Natural killer cell (primary cell): ENCODE measurements around the gene SPOCD1. TPM values are rescaled to one million over a fixed set of nuclear protein-coding genes. Genes with fewer than 3 reads are reported as not detected.

Experiments used
- ATAC-seq, 3 donors: fragments of 150-1000 bp in 2 of 3; fragments of 200-7000 bp in 1 of 3; cut with Tn5 transposase; 1 replicate in 1 of 3; 2 replicates in 2 of 3; pipeline ENCODE4 v1.10.0; 2021; ENCODE audit warnings: mild to moderate bottlenecking in 2 of 3, moderate library complexity in 2 of 3
- DNase-seq, 2 donors: peaks; one replicate each; pipeline versions ENCODE4 v3.0.0 to v3.0.0-alpha.2; 2013 to 2021; ENCODE audit warnings: mixed read lengths in 1 of 2
- H3K27ac ChIP-seq: one replicate; pipeline ENCODE4 v1.5.1; 2013; ENCODE audit warnings: mild to moderate bottlenecking, low read length
- H3K27me3 ChIP-seq: one replicate; pipeline ENCODE4 v1.6.1; 2013; ENCODE audit warnings: low read length; ENCODE audit not compliant: control insufficient read depth, insufficient read depth
- H3K36me3 ChIP-seq: one replicate; pipeline ENCODE4 v1.6.1; 2013; ENCODE audit warnings: low read length; ENCODE audit not compliant: control insufficient read depth, insufficient read depth
- H3K4me1 ChIP-seq: one replicate; pipeline ENCODE4 v1.6.1; 2013; ENCODE audit warnings: low read length; ENCODE audit not compliant: control insufficient read depth, insufficient read depth
- H3K4me3 ChIP-seq: one replicate; pipeline ENCODE4 v1.5.1; 2013; ENCODE audit warnings: low read length
- H3K9me3 ChIP-seq: one replicate; pipeline ENCODE4 v1.6.1; 2013; ENCODE audit warnings: low read length; ENCODE audit not compliant: control insufficient read depth, insufficient read depth
- H3K27ac Mint-ChIP-seq, 2 donors: one replicate each; pipeline ENCODE4 v1.8.0; 2022; ENCODE audit warnings: mild to moderate bottlenecking in 2 of 2, mixed read lengths in 2 of 2, moderate library complexity in 1 of 2
- H3K27me3 Mint-ChIP-seq, 2 donors: one replicate each; pipeline ENCODE4 v1.8.0; 2022; ENCODE audit warnings: low read depth in 2 of 2, mixed read lengths in 2 of 2
- H3K36me3 Mint-ChIP-seq: one replicate; pipeline ENCODE4 v1.8.0; 2022; ENCODE audit warnings: mixed read lengths
- H3K4me1 Mint-ChIP-seq, 2 donors: one replicate each; pipeline ENCODE4 v1.8.0; 2022; ENCODE audit warnings: mixed read lengths in 2 of 2
- H3K4me3 Mint-ChIP-seq: one replicate; pipeline ENCODE4 v1.8.0; 2022; ENCODE audit warnings: mild to moderate bottlenecking, moderate library complexity, mixed read lengths
- H3K9me3 Mint-ChIP-seq, 2 donors: one replicate each; pipeline ENCODE4 v1.8.0; 2022; ENCODE audit warnings: mixed read lengths in 2 of 2
- WGBS: methylation state at CpG from one replicate; pipeline ENCODE4 v1.1.7; 2013; ENCODE audit warnings: missing lambda C conversion rate; ENCODE audit not compliant: insufficient coverage; 5-methylcytosine and 5-hydroxymethylcytosine counted together
- intact Hi-C: fragments of 100-400 bp; cut with micrococcal nuclease; formaldehyde crosslinking; loops from one replicate; pipeline ENCODE4 v1.14.2; 2022
- total RNA-seq, 4 donors: library from RNA; stranded (reverse); fragments of 120-200 nt in 1 of 4; gene quantifications; one replicate each; pipeline versions ENCODE4 v1.2.3 to v1.2.4, GENCODE V29; 2013 to 2022
- TF ChIP-seq, protein P1 (sequence below): fragments of 200-600 bp; IDR thresholded peaks from one replicate; pipeline ENCODE4 v1.8.0; 2022; ENCODE audit warnings: antibody characterized with exemption

SPOCD1 gene
- total RNA-seq, 3 donors from 2014 or later (not counting 1 experiment from before 2014, with no cell fraction given): 0.54 to 0.68 TPM; not detected in 1

DNA sequence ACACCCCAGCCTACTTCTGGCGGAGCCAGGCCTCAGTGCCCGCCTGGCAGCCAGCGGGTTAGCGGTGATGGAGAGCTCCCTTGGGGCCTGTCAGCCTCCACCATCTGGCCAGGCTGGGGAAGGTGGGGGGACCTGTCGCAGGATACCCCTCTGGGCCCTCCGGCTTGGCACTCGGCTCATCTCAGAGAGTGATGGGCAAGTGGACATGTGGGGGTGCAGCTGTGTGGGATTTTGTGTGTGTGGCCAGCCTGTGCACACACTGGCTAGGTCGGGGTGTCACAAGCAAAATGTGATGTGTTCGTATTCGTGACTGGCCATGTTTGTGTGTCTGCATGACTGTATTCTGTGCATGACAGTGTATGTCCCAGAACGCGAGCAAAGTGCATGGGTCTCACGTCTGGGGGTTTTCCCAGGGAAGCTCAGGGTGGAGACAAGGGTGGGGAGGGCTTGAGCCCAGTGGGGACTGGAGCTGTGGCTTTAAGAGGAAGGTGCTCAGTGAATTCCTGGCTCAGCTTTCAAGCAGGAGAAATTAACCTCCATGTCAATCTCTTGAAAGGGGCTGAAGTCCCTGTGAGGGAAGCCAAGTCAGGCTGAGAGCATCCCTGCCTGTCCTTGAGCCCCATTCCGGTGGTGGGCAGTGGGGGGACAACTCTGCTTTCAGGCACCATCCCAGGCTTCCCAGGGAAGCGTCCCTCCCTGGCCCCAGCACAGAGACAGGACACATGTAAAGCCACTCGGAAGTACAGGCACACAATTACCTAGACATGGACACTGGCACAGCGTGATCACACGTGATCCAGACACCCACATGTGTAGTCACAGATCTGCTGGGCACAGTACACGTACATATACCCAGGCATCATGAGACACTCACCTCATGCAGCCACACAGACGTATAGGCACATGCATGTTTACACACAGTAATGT is 30.5 kb downstream of the SPOCD1 start:
- H3K4me1 Mint-ChIP-seq: peaks cover 11 to 28% of the 10 kb centered on the region in 2 donors
- no peaks in the 10 kb centered on the region for H3K27me3 Mint-ChIP-seq
- TF ChIP-seq, protein P1, sequence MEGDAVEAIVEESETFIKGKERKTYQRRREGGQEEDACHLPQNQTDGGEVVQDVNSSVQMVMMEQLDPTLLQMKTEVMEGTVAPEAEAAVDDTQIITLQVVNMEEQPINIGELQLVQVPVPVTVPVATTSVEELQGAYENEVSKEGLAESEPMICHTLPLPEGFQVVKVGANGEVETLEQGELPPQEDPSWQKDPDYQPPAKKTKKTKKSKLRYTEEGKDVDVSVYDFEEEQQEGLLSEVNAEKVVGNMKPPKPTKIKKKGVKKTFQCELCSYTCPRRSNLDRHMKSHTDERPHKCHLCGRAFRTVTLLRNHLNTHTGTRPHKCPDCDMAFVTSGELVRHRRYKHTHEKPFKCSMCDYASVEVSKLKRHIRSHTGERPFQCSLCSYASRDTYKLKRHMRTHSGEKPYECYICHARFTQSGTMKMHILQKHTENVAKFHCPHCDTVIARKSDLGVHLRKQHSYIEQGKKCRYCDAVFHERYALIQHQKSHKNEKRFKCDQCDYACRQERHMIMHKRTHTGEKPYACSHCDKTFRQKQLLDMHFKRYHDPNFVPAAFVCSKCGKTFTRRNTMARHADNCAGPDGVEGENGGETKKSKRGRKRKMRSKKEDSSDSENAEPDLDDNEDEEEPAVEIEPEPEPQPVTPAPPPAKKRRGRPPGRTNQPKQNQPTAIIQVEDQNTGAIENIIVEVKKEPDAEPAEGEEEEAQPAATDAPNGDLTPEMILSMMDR: no peak
- H3K4me1 ChIP-seq: peaks cover 24% of the 10 kb centered on the region
- H3K9me3 Mint-ChIP-seq: no peaks in the 10 kb centered on the region
- DNase-seq (no peak), ATAC-seq (no peak)
- no peaks in the 10 kb centered on the region for H3K9me3 ChIP-seq
- intact Hi-C loops: loop anchor here (5.0 kb wide), 1 partner anchor 33 kb away; no protein-coding TSS in a partner anchor
- H3K36me3 ChIP-seq: no peaks in the 10 kb centered on the region
- no peak overlapping the region for H3K27ac ChIP-seq
- no peak overlapping the region for H3K27ac Mint-ChIP-seq
- 74% methylated on average over 19 of the region's 20 CpGs for WGBS
- H3K27me3 ChIP-seq: no peaks in the 10 kb centered on the region
- no peak overlapping the region for H3K4me3 Mint-ChIP-seq
- no peaks in the 10 kb centered on the region for H3K36me3 Mint-ChIP-seq
- no peak overlapping the region for H3K4me3 ChIP-seq

DNA sequence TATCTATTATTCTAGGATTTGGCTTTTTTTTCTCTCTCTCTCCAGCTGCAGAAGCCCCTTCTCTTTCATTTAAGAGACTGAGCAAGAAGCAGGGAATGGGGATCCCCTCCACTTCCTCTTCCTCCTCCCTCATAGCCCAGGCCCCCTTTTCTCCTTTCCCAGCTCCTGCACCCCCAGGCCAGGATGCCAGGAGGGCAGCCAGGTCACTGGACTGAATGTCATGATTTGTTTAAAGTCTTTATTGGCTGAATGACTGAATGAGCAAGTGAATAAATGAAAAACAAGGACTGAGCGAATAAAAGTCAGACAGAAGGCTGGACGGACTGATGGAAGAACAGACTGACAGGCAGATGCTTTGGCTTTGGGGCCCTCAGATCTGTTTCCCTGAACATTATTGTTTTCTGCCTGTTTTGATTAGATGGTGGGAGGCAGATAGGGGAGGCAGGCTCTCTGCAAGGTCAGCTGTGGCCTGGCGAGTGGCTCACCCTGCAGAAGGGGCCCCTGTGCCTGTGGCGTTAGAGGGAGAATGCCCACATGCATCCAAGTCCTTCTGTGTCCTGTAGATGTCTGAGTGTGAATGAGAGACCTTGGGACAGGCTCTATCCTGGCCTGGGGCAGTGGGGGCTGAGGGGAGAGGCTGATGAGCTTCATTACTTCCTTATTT is 31.3 kb downstream of the SPOCD1 start:
- 87% methylated on average over 4 of the region's 4 CpGs for WGBS
- Histone ChIP-seq H3K27me3 (no peaks in the 10 kb centered on the region), H3K4me3 (no peak overlapping the region), H3K9me3 (no peaks in the 10 kb centered on the region), H3K36me3 (no peaks in the 10 kb centered on the region), H3K27ac (no peak overlapping the region), H3K4me1 (peaks cover 22% of the 10 kb centered on the region)
- Mint-ChIP-seq H3K27ac (no peak overlapping the region), H3K9me3 (no peaks in the 10 kb centered on the region), H3K4me1 (peaks cover 11 to 20% of the 10 kb centered on the region in 2 donors), H3K36me3 (no peaks in the 10 kb centered on the region), H3K27me3 (no peaks in the 10 kb centered on the region), H3K4me3 (no peak overlapping the region)
- DNase-seq (no peak), ATAC-seq (no peak)
- TF ChIP-seq, protein P1: no peak
- intact Hi-C loops: loop anchor here (5.0 kb wide), 1 partner anchor 32 kb away; no protein-coding TSS in a partner anchor

DNA sequence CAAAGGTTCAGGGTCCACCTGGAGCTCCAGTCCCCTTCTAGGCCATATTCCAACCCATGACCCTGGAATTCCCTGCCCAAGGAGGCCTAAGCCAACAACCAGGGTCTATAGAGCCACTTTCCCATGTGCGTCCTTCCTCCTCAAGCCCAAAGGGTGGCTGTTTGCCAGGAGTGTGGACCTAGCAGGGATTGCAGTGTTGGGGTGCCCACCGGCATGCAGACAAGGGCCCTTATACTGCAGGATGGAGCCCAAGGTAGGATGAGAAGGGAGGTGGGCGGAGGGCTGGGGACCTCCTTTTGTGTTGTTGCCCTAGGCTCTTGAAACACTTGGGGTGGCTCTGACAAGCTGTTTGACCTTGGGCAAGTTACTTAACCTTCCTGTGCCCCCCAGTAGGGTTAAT is 32.0 kb downstream of the SPOCD1 start:
- intact Hi-C loops: no loop called here
- Mint-ChIP-seq H3K27me3 (no peaks in the 10 kb centered on the region), H3K4me1 (peaks cover 11 to 14% of the 10 kb centered on the region in 2 donors), H3K36me3 (no peaks in the 10 kb centered on the region), H3K9me3 (no peaks in the 10 kb centered on the region), H3K4me3 (no peak overlapping the region), H3K27ac (no peak overlapping the region)
- TF ChIP-seq, protein P1: no peak
- Histone ChIP-seq H3K27me3 (no peaks in the 10 kb centered on the region), H3K4me3 (no peak overlapping the region), H3K9me3 (no peaks in the 10 kb centered on the region), H3K4me1 (peaks cover 18% of the 10 kb centered on the region), H3K27ac (no peak overlapping the region), H3K36me3 (no peaks in the 10 kb centered on the region)
- ATAC-seq (no peak), DNase-seq (no peak)
- 95% methylated on average over 3 of the region's 3 CpGs for WGBS
